Peyer's patch (tissue), 4 donors: Measurements from ENCODE around the gene PNMA8B.

ENCODE experiments used
- POLR2A ChIP-seq, 2 donors: fragments of 450-650 bp; IDR thresholded peaks; one replicate each; pipeline ENCODE4 v1.5.1; 2017; ENCODE audit warnings: antibody characterized with exemption in 2 of 2, mild to moderate bottlenecking in 2 of 2, moderate library complexity in 2 of 2
- TF ChIP-seq, protein P1 (sequence below), 6 experiments: fragments of 450-650 bp in 4 of 6; fragments of 200-600 bp in 2 of 6; sonication (generic) in 1 of 6; IDR thresholded peaks; one replicate each; pipeline ENCODE4 v1.5.1; 2017 to 2019; ENCODE audit warnings: antibody characterized with exemption in 6 of 6, mild to moderate bottlenecking in 3 of 6, moderate library complexity in 1 of 6

GRCh38 chr19:46488551-46488950, 7.1 kb downstream of the PNMA8B start:
- TF ChIP-seq, protein P1, sequence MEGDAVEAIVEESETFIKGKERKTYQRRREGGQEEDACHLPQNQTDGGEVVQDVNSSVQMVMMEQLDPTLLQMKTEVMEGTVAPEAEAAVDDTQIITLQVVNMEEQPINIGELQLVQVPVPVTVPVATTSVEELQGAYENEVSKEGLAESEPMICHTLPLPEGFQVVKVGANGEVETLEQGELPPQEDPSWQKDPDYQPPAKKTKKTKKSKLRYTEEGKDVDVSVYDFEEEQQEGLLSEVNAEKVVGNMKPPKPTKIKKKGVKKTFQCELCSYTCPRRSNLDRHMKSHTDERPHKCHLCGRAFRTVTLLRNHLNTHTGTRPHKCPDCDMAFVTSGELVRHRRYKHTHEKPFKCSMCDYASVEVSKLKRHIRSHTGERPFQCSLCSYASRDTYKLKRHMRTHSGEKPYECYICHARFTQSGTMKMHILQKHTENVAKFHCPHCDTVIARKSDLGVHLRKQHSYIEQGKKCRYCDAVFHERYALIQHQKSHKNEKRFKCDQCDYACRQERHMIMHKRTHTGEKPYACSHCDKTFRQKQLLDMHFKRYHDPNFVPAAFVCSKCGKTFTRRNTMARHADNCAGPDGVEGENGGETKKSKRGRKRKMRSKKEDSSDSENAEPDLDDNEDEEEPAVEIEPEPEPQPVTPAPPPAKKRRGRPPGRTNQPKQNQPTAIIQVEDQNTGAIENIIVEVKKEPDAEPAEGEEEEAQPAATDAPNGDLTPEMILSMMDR (IDR thresholded peaks at IDR 0.05), result no peak
- no peak for TF ChIP-seq POLR2A (IDR thresholded peaks at IDR 0.05)
